ENCODE data around the gene HEBP2. TPM values are rescaled to one million over a fixed set of nuclear protein-coding genes. Genes with fewer than 3 reads are reported as not detected.

HEBP2 gene
- total RNA-seq, 4 donors from 2014 or later = 119 to 797 (median 222) TPM

DNA sequence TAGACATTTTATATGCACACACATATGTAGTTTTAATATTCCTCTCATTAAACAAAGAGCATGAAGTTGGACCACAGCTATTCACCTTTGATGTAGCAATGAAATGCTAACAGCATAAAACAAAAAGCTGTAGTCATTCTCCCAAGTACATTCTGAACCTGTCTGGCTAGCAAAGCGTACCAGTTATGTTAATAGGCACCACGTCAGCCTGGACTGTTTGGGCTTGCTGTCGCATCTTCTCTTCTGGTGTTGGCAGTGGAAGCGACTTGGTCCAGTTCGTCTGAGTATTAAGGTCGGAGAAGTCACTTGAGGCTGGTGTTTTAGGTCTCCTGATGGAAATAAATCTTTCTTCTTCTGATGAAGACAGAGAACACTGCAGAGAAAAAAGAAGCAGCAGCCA is 42.8 kb downstream of the HEBP2 start:
- TF ChIP-seq, protein P1, sequence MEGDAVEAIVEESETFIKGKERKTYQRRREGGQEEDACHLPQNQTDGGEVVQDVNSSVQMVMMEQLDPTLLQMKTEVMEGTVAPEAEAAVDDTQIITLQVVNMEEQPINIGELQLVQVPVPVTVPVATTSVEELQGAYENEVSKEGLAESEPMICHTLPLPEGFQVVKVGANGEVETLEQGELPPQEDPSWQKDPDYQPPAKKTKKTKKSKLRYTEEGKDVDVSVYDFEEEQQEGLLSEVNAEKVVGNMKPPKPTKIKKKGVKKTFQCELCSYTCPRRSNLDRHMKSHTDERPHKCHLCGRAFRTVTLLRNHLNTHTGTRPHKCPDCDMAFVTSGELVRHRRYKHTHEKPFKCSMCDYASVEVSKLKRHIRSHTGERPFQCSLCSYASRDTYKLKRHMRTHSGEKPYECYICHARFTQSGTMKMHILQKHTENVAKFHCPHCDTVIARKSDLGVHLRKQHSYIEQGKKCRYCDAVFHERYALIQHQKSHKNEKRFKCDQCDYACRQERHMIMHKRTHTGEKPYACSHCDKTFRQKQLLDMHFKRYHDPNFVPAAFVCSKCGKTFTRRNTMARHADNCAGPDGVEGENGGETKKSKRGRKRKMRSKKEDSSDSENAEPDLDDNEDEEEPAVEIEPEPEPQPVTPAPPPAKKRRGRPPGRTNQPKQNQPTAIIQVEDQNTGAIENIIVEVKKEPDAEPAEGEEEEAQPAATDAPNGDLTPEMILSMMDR (IDR thresholded peaks at IDR 0.05; ENCODE audit: low read depth) = no peak

DNA sequence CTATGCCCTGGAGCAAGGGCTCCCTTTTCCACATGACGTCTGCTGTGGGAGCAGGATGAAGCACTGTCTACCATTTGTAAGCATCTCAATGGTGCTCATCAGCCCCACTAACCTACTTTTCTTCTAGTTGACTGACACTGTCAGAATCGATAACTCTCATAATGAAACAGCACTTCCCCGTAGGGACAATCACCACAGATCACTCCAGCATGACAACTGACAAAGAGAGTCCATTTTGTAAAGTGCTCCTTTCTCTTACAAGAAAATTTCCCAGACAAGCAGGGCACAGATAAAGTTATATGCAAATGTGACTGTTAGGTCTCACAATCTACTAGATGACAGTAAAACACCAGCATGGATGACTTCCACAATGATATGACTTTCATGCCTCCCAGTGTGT is 46.4 kb downstream of the HEBP2 start:
- TF ChIP-seq, protein P1 (IDR thresholded peaks at IDR 0.05; ENCODE audit: low read depth) = no peak

DNA sequence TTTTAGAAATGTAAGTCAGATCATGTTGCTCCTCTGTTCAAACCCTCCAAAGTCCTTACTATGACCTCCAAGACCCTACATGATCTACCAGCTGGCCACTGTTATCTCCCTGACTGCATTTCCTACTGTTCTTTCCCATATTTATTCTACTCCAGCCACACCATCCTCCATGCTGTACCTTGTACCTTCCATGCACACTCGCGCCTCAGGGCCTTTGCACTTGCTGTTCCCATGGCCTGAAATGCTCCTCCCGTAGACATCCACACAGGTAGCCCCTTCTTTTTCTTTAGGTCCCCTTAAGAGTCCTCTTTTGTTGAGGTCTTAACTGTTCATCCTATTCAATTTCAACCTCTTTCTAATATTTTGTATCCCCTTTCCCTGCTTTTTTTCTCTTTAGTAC is 47.0 kb downstream of the HEBP2 start:
- TF ChIP-seq, protein P1 (IDR thresholded peaks at IDR 0.05; ENCODE audit: low read depth) = no peak

DNA sequence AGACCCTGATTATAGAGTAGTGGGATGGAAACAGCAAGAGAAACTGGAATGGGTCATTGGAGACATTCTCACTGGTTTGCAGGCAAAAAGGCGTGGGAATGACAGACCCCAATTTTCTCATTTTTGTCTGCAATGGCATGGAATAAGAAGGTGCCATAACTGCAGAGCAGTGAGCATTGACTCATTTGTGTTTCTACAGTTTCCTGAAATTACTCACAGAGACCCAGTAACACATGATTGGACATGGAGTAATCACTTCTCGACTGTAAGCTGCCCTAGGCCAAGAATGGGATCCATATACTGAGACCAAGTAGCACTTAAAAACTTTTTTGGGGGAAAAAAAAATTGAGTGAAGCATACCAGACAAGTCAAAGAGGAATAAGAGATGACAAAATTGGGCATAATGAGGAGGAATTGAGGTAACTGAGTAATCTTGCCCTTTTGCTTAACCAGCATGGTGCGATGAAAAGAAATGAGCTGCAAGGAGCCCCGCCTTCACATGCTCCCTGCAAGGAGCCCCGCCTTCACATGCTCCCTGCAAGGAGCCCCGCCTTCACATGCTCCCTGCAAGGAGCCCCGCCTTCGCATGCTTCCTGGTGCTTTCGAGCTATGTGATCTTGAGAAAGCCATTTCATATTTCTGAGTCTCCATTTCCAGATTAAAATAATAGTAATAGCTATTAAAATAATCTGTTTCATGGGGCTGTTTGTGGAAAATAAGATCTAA is 51.1 kb downstream of the HEBP2 start:
- TF ChIP-seq, protein P1 (IDR thresholded peaks at IDR 0.05; ENCODE audit: low read depth) = no peak

DNA sequence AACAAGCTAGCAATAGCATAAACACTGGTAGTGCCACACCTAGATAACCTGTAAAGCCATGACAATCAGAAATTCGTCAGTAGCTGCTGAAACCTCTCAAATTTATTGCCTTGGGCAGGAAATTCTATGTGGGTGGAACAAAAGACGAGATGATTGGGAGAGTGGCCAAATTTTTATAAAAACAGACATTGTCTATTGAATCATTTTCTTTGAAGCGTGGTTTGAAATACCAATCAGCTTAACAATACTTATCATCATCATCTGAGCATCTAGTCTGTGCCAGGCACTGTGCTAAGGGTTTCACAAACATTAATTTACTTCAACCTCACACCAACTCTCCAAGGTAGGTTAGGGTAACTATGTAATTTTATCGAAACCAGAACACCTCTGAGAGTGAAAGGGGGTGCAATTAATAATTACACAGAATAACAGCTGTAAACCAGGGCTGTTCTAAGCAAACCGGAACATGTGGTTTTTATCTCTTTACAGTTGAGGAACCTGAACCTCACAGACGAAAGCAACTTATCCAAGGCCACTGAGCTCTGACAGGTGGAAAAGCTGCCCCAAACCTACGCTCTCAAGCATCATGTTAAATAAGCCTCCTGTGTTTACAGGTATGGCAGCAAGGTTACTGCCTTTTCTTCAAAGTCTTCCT is 51.9 kb downstream of the HEBP2 start:
- TF ChIP-seq, protein P1 (IDR thresholded peaks at IDR 0.05; ENCODE audit: low read depth) = no peak

DNA sequence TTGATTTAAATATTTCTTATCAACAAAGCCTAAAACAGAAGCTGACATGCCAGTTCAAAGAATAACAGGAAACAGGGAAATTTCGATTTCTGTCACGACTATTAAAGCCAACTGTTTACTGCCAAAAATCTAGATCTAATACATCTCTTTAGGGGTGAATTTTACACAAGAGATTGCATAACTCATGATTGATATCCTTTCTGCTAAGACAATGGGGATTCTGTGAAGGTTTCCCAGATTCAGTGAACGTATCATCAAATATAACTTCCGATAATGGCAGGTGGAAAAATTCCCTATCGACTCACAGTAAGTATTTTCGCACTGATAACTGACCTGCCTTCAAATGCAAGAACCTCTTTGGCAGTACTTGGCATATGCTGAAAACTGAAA is 52.4 kb downstream of the HEBP2 start:
- TF ChIP-seq, protein P1 (IDR thresholded peaks at IDR 0.05; ENCODE audit: low read depth) = no peak

DNA sequence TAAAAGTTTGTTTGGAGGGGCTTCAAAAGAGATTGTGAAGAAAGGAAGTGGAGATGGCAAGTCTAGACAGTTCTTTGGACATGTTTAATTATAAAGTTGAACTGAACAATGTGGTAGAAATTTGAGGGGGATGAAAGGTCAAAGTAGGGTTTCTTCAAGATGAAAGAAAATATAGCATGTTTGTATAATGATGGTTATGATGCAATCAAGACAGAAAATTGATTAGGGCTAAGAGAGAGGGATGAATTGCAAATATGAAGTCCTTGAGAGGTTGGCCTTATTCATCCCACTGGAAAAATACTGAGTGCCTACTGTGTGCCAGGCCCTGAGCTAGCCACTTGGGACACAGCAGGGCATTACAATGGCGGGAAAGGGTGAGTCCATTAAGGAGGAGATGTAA is 57.6 kb downstream of the HEBP2 start:
- TF ChIP-seq, protein P1 (IDR thresholded peaks at IDR 0.05; ENCODE audit: low read depth) = no peak

Data from subcutaneous adipose tissue (tissue), 4 donors.